ENCODE measurements around the gene KDM4C.
"Not testable (repeated sequence)": the region's sequence is repeated elsewhere in the genome, so short reads cannot be mapped to it uniquely, and the experiment has no call there.

KDM4C gene

DNA sequence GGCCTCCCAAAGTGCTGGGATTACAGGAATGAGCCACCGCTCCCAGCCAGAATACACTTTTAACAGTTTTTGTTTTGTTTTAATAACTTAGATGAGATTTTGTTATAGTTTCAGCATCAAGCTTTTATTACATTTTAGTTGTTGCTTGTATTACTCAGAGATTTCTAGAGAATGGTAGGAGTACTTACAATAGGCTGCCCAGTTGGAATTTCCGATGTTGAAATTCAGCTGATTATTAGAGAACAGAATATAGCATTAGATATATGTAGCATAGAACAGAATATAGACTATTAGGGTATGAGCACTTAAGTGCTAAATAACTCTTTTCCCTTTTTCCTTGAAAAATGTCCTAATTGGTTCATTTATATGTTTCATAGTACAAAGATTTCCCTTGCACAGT, 6.2 kb downstream of the KDM4C start:
- DNase-seq (ENCODE audit: low read depth in 3 of 3): no peak

DNA sequence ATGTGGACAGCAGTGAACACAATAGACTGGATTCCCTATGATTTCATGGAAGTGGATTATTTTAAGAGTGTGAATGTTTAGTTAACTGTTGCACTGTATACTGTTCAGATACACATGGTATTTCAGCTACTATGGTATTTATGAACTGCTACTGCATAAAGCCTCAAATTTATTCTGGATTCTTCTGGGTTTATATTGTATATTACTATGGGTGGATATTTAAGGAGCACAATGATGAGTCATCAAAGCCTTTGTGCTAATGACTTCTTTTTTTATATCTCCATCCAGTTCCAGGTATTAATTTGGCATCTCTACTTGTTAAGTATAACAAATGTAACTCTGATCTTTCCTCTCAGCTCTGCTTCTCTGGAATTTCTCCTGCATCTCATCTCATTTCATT, 6.8 kb downstream of the KDM4C start:
- DNase-seq (ENCODE audit: low read depth in 3 of 3): no peak

DNA sequence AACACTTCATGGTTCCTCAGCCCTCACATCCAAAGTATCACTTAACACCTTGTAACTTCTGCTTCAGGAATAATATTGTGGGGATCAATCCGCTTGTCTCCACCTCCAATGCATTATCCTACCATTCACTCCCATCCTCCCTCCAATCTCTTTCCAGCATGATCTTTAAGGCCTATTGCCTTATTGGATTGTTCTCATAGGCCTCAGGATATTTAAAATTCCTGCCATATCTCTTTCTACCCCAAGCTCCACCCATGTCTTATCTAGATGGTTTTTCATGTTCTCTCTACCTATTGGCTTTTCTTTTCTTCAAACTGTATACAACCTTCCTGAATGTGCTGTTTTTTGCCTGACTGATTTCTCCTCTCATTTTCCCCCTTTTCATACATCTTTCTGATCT, 7.2 kb downstream of the KDM4C start:
- no peak for DNase-seq (ENCODE audit: low read depth in 3 of 3)

DNA sequence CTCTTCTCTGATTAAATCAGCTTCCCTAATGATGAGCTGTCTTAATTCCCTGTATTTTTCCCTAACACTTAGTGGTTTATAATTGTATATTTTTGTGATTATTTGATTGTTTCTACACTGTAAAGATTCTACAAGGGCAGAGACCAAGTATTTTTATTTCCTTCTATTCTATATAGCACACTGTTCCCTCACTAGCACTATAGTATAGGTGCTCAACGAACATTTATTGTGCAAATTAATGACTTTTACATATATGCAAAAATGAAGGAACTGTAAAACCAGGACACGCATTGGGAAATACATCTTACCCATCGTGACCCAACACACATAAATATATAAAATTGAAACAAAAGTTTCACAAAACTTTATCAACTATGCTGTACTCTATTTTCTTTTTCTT, 7.6 kb downstream of the KDM4C start:
- no peak for DNase-seq (ENCODE audit: low read depth in 3 of 3)

DNA sequence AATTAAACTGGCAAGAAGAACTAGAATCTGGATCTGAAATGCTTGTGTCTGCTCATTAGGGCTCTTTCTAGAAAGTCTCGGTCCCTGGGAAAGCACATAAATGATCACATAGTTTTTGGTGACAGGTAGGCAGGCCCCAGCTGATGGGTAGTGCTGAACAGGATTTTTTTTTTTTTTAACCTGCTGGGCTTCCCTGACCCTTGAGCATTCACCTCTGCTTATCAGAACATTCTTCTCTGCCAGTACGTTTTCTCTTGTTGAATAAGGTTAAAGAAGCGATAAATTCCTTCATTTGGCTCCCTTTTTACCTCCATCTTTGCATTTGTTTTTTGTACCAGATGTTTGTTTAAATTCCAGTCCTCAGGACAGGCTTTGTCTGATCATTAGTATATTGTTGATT, 8.8 kb downstream of the KDM4C start:
- no peak for DNase-seq (ENCODE audit: low read depth in 3 of 3)

DNA sequence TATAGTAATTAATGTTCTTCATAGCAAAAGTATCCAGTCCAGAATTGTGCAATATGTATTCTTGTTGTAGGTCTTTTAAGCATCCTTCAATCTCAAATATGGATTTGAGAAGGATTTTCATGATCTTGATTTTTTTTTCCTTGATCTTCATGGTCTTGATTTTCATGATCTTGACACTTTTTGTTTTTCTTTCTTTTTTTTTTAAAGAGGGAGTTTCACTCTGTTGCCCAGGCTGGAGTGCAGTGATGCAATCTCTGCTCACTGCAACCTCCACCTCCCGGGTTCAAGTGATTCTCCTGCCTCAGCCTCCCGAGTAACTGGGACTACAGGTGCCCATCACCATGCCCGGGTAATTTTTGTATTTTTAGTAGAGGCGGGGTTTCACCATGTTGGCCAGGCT, 10.8 kb downstream of the KDM4C start:
- not testable (repeated sequence) for DNase-seq (ENCODE audit: low read depth in 3 of 3)

DNA sequence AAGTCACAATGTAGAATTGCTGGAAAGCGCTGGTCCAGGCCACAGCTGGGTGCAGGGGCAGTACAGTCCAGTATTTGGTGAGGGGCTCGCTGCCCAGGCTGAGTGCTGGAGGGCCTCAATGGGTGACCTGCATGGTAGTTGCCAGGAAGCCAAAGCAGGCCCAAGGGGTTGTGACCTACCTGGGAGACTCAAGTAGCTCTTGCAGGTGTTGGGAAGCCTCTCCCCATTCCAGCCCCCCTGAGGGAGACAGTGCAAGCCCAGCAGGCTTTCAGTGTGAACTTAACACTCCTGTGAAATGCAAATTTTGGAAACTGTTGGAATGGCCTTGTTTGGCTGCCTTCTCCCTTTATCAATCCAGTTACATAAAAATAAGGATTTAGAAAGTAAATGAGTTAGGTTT, 13.9 kb downstream of the KDM4C start:
- no peak for DNase-seq (ENCODE audit: low read depth in 3 of 3)

DNA sequence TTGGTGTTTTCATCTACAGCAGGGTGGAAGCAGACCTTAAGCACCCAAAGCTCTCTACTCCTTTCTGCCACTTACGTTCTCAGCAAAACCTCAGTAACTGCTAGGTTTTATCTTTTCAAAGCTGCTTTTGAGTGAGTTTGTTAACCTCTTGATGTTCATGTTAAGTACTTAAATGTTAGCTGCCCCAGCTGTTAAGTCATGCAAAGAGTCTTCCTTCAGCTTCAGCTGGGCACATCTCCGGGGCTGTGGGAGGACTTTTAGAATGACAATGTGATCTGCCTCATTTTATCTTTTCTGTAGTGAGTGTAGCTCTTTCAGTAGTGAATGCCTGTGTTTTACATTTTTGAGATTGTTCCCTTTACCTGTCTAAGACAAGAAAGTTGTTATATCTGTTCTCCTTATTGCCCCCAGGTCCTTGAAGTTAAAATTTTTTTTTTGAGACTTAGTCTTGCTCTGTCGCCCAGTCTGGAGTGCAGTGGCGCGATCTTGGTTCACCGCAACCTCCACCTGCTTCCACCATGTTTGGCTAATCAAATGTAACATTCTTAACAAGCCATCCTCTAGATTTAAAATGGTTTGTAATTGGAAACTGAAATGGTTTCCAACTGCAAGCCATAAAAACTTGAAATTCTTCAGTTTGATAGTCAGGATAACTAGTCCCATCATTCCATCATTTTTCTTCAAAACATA, 19.6 kb downstream of the KDM4C start:
- DNase-seq (ENCODE audit: low read depth in 3 of 3): no peak

DNA sequence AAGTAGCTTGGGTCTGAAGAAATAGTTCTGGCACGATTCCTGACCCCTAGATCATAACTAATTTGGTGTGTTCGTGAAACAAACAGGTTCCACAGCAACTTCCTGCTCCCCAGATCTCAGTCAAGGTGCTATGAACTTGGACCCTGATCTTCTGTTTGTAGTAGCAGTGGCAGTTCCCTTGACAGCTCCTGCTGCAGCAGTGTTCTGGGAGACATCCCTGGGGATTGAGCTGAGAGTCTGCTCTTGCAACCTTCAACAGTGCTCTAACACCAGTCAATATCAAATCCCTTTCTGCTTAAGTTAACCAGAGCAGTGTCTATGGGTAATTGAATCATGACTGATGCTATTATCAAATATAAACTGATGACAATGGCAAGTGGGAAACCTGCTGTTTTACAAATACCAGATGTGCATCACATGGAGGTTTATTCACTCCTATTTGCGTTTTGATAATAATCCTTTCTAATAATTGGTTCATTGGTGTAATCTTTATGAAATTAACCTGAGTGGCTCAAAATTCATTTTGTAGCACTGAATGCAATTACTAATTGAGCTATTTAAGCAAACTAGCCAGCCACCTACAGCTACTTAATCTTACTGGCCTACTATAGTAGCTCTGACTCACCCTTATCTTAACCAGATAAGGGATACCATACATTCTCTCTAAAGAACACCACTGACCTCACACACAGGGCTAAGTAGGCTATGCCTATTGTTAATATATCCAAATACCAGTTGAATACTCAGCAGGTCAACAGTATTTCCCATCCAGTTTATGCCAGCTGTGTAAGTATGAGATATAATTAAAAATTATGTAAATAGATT, 21.9 kb downstream of the KDM4C start:
- DNase-seq (ENCODE audit: low read depth in 3 of 3): no peak

DNA sequence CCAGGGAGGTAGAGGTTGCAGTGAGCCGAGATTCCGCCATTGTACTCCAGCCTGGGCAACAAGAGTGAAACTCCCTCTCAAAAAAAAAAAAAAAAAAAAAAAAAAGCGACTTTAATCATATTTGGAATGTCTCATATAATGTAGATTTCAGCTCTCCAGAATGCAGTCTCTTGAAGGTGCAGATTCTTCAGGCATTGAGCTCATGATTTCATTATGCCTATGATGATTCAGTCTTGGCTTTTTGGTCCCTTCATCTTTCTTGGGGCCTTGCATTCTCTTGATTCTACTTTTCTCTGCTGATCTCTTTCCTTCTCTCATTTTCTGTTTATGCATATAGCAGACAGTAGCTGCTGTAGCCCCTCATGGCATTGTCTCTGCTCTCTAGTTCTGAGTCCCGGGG, 22.9 kb downstream of the KDM4C start:
- no peak for DNase-seq (ENCODE audit: low read depth in 3 of 3)

DNA sequence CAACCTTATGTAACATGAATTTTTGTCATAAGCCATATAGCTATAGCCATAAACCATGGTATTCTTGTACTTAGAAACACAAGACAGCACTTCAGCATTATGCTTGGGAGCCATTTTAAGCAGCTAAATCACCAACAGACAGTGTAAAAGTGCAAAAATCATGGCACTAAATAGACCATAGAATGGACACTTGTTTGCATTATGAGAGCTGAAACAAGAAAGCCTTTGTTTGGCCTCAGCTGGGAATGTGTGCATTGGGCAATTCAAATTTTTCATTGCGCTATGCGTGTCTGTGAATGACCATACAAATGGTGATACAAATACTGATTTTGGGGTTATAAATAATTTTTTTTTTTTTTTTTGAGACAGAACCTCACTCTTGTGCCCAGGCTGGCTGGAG, 23.7 kb downstream of the KDM4C start:
- no peak for DNase-seq (ENCODE audit: low read depth in 3 of 3)

DNA sequence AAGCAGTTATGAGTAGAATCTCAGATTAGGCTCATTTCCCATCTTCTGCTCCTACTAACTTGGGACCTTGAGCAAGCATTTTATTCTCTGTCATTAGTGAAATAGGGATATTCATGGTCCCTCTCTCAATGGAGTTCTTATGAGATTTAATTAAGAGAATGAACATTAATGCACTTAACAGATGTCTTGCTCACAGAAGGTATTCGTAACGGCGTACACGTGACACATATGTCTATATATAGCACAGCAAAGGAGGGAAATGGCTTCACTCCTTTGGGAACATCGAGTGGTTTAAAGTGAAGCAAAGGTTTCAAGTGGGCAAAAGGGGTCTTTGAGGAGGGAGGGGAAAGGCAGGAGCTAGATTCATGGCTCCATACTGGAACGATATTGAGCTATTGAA, 24.6 kb downstream of the KDM4C start:
- no peak for DNase-seq (ENCODE audit: low read depth in 3 of 3)

DNA sequence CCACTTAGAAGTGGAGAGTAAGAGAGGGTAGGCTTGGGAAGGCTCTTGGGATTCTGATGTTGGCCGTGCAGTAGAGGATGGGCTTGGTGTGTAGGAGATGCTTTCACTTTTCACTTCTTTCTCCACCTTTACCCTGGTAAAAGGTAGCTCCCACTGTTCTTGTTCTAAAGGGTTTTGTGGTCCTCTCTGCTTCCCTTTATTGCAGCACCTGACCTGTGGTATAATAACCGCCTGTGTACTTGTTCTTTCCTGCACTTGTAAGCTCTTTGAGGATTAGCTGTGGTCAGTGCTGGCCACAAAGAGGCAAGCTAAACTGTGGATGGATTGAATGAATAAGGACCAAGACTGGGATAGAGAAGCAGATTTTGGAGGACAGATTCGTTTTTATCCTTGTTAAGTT, 25.2 kb downstream of the KDM4C start:
- no peak for DNase-seq (ENCODE audit: low read depth in 3 of 3)

DNA sequence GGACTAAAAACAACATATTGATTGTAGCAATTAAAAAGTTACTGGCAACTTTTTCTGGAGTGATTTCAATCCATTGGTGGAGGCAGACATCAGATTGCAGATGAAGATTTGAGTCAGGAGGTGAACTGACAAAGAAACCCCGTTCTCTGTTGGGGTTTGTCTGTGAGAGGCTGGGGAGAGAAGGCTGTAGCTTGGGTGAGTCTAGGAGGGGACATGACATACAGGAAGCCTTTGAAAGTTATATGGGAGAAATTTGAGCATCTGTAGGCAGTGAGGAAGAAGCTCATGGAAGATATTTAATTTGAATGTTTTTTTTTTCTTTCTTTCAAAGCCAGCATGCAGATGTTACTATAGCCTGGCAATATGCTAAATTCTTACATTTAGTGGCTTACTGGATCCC, 26.0 kb downstream of the KDM4C start:
- no peak for DNase-seq (ENCODE audit: low read depth in 3 of 3)

DNA sequence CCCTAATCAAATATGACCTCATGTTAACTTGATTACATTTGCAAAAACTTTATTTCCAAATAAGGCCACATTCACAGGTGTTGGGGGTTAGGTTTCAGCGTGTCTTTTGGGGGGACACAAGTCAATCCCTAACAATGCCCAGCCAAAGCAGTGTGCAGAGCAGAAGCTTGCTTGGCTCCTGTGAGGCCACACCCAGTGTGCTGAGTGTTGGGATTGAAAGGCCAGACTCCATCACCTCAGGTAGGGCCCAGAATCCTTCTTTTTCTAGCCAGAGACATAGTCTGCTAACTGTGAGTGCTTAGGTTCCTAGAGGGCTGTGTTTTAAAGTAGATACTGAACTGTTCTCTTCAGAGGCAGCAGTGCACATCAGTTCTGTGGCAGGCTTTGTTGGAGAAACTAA, 27.9 kb downstream of the KDM4C start:
- no peak for DNase-seq (ENCODE audit: low read depth in 3 of 3)

DNA sequence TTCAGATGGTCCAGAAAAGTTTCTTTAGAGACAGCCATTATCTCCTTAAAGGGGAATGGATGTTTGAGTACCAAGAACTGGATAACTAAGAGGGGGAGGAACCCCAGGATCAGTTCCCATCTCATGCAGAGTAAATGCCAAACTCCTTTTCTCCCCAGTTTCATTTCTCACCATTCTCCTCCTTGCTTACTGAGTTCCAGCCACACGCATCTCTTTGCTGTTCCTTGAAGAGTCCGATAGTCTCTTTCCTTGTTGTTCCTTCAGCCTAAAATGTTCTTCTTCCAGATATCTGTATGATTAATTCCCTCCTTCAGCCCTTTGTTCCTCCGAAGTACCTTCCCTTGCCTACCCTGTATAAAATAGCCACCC, 30.0 kb downstream of the KDM4C start:
- no peak for DNase-seq (ENCODE audit: low read depth in 3 of 3)

DNA sequence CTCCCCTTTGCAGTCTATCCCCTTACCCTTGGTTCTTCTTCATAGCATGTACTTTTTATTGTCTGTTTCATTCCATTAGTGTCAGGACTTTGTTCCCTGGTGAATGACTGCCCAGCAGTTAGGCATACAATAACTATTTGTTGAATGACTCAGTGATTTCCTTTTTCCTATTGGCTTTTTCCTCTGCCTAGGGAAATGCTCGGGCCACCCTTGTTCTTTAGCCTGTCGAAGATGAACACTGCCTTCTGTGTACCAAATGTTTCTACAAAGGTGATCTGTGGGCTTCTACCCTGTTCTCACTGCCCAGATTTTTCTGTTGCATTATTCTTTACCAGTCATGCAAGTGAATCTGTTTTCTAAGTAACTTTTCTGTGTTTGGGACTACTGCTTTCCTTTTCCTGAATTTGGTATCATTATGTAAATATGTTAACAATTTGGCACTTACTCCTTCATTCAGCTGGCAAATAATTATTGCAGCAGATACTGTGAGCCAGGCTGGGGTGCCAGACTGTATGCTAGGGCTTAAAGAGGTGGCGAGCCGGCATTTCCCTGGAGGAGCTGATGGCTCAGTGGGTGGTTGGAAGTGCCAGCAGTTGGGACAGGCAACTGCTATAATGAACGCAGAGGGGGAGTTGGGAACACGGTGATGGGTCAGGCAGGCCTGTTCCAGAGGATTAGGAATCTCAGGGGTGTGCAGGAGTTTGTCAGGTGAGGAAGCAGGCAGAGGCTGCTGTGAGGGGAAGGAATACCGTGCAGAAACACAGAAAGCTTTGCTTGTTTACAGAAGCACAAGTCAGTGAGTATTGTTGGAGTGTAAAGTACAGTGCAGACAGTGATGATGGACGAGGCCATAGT, 30.6 kb downstream of the KDM4C start:
- no peak for DNase-seq (ENCODE audit: low read depth in 3 of 3)

DNA sequence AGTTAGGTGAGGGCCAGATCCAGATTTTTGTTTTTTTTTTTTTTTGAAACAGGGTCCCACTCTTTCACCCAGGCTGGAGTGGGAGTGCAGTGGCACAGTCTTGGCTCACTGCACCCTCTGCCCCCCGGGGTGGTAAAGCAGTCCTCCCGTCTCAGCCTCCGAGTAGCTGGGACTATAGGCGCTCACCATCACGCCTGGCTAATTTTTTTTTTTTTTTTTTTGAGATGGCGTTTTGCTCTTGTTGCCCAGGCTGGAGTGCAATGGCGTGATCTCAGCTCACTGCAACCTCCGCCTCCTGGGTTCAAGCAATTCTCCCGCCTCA, 31.2 kb downstream of the KDM4C start:
- not testable (repeated sequence) for DNase-seq (ENCODE audit: low read depth in 3 of 3)

DNA sequence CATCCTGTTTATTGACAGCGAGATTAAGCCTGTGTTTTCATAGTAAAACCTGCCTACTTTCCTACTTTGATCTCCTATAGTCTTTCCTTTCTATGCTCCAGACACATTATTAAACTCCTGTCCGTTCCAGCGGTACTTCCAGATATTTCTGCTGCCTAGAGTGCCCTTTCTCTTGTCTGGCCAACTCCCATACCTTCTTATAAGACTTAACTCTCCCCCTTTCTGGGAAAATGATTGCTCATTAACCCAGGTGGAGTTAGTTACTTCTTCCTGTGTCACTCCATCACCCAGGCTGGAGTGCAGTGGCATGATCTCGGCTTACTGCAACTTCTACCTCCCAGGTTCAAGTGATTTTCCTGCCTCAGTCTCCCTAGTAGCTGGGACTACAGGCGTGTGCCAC, 33.1 kb downstream of the KDM4C start:
- DNase-seq (ENCODE audit: low read depth in 3 of 3): no peak

DNA sequence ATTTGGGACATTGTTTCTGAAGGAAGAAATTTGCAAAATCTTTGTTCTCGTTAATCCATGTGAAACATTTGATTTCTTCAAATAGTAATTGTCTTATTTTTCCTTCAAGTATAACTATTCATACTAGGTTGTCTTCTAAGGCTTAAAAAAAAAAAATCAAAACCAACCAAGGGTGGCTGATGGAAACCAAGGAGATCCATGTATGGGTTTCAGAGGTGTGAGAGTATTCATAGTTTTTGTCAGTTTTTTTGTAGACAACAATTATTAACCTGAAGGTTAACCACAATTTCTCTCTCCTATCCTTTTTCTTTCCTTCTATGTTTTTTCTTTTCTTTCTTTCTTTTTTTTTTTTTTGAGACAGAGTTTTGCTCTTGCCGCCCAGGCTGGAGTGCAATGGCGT, 35.4 kb downstream of the KDM4C start:
- no peak for DNase-seq (ENCODE audit: low read depth in 3 of 3)

DNA sequence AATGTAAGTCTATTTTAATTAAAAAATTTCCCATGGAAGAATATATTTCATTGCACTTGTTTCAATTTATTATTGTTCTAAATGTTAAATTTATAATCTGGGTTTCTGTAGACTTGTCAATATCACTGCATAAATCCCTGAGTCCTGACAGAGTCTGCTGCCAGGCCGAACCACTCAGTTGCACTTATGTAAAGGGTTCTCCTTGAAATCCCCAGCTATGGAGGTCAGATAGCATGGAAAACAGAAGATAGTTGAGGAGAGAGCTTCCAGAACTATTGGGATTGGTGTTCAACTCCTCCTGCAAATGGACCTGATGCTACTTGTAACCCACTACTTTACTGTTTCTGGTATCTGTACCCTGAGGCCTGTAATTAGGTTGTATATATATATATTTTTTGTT, 37.2 kb downstream of the KDM4C start:
- DNase-seq (ENCODE audit: low read depth in 3 of 3): no peak

DNA sequence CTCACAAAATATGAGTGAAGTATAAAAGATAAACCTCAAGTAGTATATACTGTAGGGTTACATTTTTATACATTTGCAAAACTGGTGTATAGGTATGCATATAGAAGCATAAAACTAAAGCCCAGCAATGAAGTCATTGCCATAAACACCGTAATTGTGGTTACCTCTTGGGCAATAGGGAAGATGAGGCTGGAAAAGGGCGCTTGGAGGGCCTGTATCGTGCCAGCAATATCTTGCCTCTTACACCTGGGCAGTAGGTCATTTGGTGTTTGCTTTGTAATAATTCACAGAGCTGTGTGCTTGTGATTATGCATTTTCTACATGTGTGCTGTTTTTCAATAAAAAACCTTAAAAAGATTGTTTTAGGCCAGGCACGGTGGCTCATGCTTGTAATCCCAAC, 45.2 kb downstream of the KDM4C start:
- DNase-seq (ENCODE audit: low read depth in 3 of 3): no peak

DNA sequence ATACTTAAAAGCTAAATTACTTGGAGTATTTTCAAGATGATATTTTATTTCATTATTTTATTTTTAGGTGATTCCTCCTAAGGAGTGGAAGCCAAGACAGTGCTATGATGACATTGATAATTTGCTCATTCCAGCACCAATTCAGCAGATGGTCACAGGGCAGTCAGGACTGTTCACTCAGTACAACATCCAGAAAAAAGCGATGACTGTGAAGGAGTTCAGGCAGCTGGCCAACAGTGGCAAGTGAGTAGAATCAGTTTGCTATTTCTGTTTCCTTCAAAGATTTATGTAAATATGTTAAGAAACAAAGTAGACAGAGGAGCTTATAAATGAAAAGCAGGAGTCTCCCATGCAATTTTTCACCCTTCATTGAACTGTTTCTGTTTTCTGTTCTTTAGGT, 47.8 kb downstream of the KDM4C start:
- DNase-seq (ENCODE audit: low read depth in 3 of 3): no peak
